OCI-LY1 (cell line): ENCODE measurements around the gene STEEP1.

Experiments
- CTCF ChIP-seq: fragments of 200-600 bp; sonication (generic), shearing (Covaris generic); IDR thresholded peaks from 2 replicates; pipeline ENCODE4 v1.5.1; 2017; ENCODE audit warnings: mild to moderate bottlenecking, antibody characterized with exemption, low read length, moderate library complexity, mixed read lengths
- EZH2 ChIP-seq: fragments of 200-600 bp; sonication (generic), shearing (Covaris generic); IDR thresholded peaks from 2 replicates; pipeline ENCODE4 v1.8.0; 2017; ENCODE audit warnings: borderline replicate concordance, mixed run types, mild to moderate bottlenecking, antibody characterized with exemption, low read length, moderate library complexity, mixed read lengths

DNA sequence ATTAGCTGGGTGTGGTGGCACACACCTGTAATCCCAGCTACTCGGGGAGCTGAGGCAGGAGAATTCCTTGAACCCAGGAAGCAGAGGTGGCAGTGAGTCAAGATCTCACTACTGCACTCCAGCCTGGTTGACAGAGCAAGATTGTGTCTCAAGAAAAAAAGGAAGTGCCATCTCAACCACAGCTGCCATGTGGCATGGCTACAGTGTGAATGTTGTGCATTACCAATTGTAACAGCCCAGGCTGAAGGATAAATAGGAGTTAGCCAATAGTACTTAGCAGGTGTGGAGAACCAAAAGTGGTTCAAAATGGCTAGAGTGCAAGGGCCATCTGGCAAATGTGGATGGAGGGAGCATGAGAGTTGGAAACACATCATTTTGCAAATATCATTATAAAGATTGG lies 68.0 kb downstream of the STEEP1 start:
- TF ChIP-seq CTCF (no peak), EZH2 (no peak)
